Stimulated activated CD4-positive, alpha-beta T cell treated with anti-CD3 and anti-CD28 coated beads, Interleukin-4, amount 100 ng/mL, for 48 hours (primary cell): Measurements from ENCODE around the gene DLEC1.

ENCODE experiments used
- DNase-seq, 2 donors: peaks; one replicate each; pipeline ENCODE4 v3.0.0-alpha.2; 2020; ENCODE audit warnings: low read depth in 2 of 2

Gene DLEC1

GRCh38 chr3:38108649-38109579 lies 69.9 kb downstream of the DLEC1 start:
- DNase-seq = no peak

GRCh38 chr3:38109580-38110313 lies 70.7 kb downstream of the DLEC1 start:
- no peak for DNase-seq

- no peak for DNase-seq
Measured at GRCh38 chr3:38110314-38111050, 71.5 kb downstream of the DLEC1 start.

- DNase-seq = no peak
Measured at GRCh38 chr3:38111201-38111600, 72.2 kb downstream of the DLEC1 start.

GRCh38 chr3:38111696-38112377 lies 72.8 kb downstream of the DLEC1 start:
- DNase-seq = no peak

GRCh38 chr3:38112378-38112761 lies 73.4 kb downstream of the DLEC1 start:
- DNase-seq = no peak

GRCh38 chr3:38114052-38114874 lies 75.3 kb downstream of the DLEC1 start:
- no peak for DNase-seq

- no peak for DNase-seq
Measured at GRCh38 chr3:38114875-38115644, 76.1 kb downstream of the DLEC1 start.

GRCh38 chr3:38115645-38116427 lies 76.8 kb downstream of the DLEC1 start:
- DNase-seq = no peak

- DNase-seq = no peak
Measured at GRCh38 chr3:38116471-38117162, 77.6 kb downstream of the DLEC1 start.

- DNase-seq = no peak
Measured at GRCh38 chr3:38117163-38117716, 78.2 kb downstream of the DLEC1 start.

GRCh38 chr3:38117748-38118420 lies 78.9 kb downstream of the DLEC1 start:
- DNase-seq = peak; percentile 59 to 69

GRCh38 chr3:38118421-38119247 lies 79.6 kb downstream of the DLEC1 start:
- DNase-seq = no peak

GRCh38 chr3:38119248-38119544 lies 80.2 kb downstream of the DLEC1 start:
- DNase-seq = no peak

- DNase-seq = no peak
Measured at GRCh38 chr3:38119821-38120692, 81.0 kb downstream of the DLEC1 start.
